GM12864 (cell line): Measurements from ENCODE around the gene RASAL3.

Source experiments
- DNase-seq: peaks from one replicate; pipeline ENCODE4 v3.0.0-alpha.2; 2011; ENCODE audit warnings: low read depth
- H3K4me3 ChIP-seq: 2 replicates; pipeline ENCODE4 v1.5.1; 2011; ENCODE audit warnings: mild to moderate bottlenecking, low read depth, low read length, control low read depth
- CTCF ChIP-seq: IDR thresholded peaks from 2 replicates; pipeline ENCODE4 v1.5.1; 2011; ENCODE audit warnings: low read depth, mild to moderate bottlenecking, moderate library complexity, low read length, control low read depth, inconsistent platforms; ENCODE audit errors: missing control alignments

The RASAL3 gene

DNA sequence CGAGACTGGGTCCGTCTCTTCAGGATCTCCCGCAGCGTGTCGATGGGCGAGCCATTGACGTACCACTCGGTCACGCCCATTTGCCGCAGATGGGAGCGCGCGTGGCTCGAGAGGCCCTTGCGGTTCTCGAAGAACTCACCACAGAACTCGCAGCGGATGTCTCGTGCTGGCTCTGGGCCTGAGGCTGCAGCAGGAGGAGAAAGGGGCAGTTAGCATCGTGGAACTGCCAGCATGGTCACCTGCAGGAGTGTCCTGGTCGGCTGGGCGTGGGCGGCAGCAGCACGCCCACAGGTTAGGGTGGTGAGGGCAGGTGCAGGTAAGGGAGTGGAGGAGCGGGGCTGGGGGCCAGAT, 37.0 kb downstream of the RASAL3 start:
- no peak overlapping the region for H3K4me3 ChIP-seq
- no peak for DNase-seq
- TF ChIP-seq CTCF, result no peak

GRCh38 chr19:15426485-15427349, 37.6 kb downstream of the RASAL3 start:
- no peak overlapping the region for H3K4me3 ChIP-seq
- TF ChIP-seq CTCF, result no peak
- no peak for DNase-seq

- no peak overlapping the region for H3K4me3 ChIP-seq
- DNase-seq, result no peak
- no peak for TF ChIP-seq CTCF
Measured at GRCh38 chr19:15425321-15425950, 38.9 kb downstream of the RASAL3 start.

GRCh38 chr19:15424692-15425272, 39.6 kb downstream of the RASAL3 start:
- no peak overlapping the region for H3K4me3 ChIP-seq
- no peak for DNase-seq
- no peak for TF ChIP-seq CTCF

GRCh38 chr19:15424121-15424520, 40.2 kb downstream of the RASAL3 start:
- DNase-seq, result no peak
- no peak for TF ChIP-seq CTCF
- no peak overlapping the region for H3K4me3 ChIP-seq

DNA sequence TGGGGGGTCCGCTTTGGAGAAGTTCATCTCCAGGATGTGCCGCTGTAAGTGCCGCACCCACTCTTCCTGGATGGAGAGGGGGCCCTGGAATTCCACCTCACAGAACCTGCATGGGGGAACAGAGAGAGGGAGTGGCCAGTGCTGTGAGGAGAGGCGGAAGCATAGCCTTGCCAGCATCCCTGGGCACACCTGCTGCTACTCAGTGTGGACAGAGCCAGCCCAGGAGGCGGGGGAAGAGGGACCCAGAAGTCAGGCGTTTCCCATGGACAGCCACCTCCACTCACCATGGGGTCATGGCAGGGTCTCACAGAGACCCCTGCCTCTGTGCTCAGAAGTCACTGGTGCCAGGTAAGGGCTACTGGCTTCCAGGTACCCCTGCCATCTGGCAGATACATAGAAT, 41.2 kb downstream of the RASAL3 start:
- no peak for TF ChIP-seq CTCF
- H3K4me3 ChIP-seq, result no peak overlapping the region
- no peak for DNase-seq
